Loucy (cell line): ENCODE measurements around the gene MAP2K4.
"Not testable (repeated sequence)": the region's sequence is repeated elsewhere in the genome, so short reads cannot be mapped to it uniquely, and the experiment has no call there.

Experiments used
- H2AFZ ChIP-seq: fragments of 200-600 bp; sonication (generic); 2 replicates; pipeline ENCODE4 v1.6.0; 2016; ENCODE audit warnings: antibody characterized with exemption, mild to moderate bottlenecking, low read length, moderate library complexity
- H3F3A ChIP-seq: fragments of 200-600 bp; 2 replicates; pipeline ENCODE4 v1.6.0; 2016; ENCODE audit warnings: antibody characterized with exemption, low read depth, mild to moderate bottlenecking
- H3K27me3 ChIP-seq: fragments of 200-600 bp; sonication (generic); 2 replicates; pipeline ENCODE4 v1.6.1; 2014; ENCODE audit warnings: low read length, mild to moderate bottlenecking; ENCODE audit not compliant: insufficient read depth, poor library complexity, severe bottlenecking
- H3K36me3 ChIP-seq: fragments of 200-600 bp; sonication (generic); 2 replicates; pipeline ENCODE4 v1.6.1; 2016; ENCODE audit warnings: low read length; ENCODE audit not compliant: insufficient read depth
- H3K4me1 ChIP-seq: fragments of 200-600 bp; sonication (generic); 2 replicates; pipeline ENCODE4 v1.5.1; 2014; ENCODE audit warnings: low read length, mild to moderate bottlenecking; ENCODE audit not compliant: insufficient read depth, poor library complexity, severe bottlenecking
- H3K4me2 ChIP-seq: fragments of 200-600 bp; sonication (generic); 2 replicates; pipeline ENCODE4 v1.6.0; 2014; ENCODE audit warnings: antibody characterized with exemption, low read length, low read depth, mild to moderate bottlenecking; ENCODE audit not compliant: poor library complexity, severe bottlenecking
- H3K4me3 ChIP-seq: fragments of 200-600 bp; sonication (generic); 2 replicates; pipeline ENCODE4 v1.5.1; 2014; ENCODE audit warnings: low read length, mild to moderate bottlenecking, mixed read lengths; ENCODE audit not compliant: poor library complexity, severe bottlenecking
- H3K79me2 ChIP-seq: fragments of 200-600 bp; sonication (generic); 2 replicates; pipeline ENCODE4 v1.6.1; 2014; ENCODE audit warnings: low read length; ENCODE audit not compliant: insufficient read depth
- H3K9ac ChIP-seq: fragments of 200-600 bp; sonication (generic); 2 replicates; pipeline ENCODE4 v1.6.0; 2014; ENCODE audit warnings: mild to moderate bottlenecking, low read depth, low read length, moderate library complexity; ENCODE audit not compliant: poor library complexity, severe bottlenecking
- H3K9me2 ChIP-seq: fragments of 200-600 bp; sonication (generic); replicated peaks from 2 replicates; pipeline ENCODE4 v1.6.1; 2016; ENCODE audit warnings: low read depth, low read length, mixed read lengths
- H3K9me3 ChIP-seq: fragments of 200-600 bp; sonication (generic); 2 replicates; pipeline ENCODE4 v1.6.1; 2014; ENCODE audit warnings: mild to moderate bottlenecking, antibody characterized with exemption, low read length, low read depth; ENCODE audit not compliant: insufficient read depth
- H4K20me1 ChIP-seq: fragments of 200-600 bp; sonication (generic); 2 replicates; pipeline ENCODE4 v1.6.0; 2014; ENCODE audit warnings: antibody characterized with exemption, low read length, mild to moderate bottlenecking; ENCODE audit not compliant: insufficient read depth, poor library complexity, severe bottlenecking
- CTCF ChIP-seq: fragments of 200-600 bp; sonication (generic); conservative IDR thresholded peaks from 2 replicates; pipeline ENCODE4 v1.5.1; 2014; ENCODE audit warnings: mild to moderate bottlenecking, antibody characterized with exemption, low read length
- EZH2phosphoT487 ChIP-seq: fragments of 200-600 bp; IDR thresholded peaks from 2 replicates; pipeline ENCODE4 v1.6.1; 2018; ENCODE audit warnings: antibody characterized with exemption, mild to moderate bottlenecking, moderate library complexity, borderline replicate concordance

The MAP2K4 gene

GRCh38 chr17:12020642-12021622, at the start of gene MAP2K4:
Gene MAP2K4 (plus strand): TSS chr17:12020877. CDS start chr17:12020887, 10 bp downstream.
- Histone ChIP-seq H3K9ac (peak within 1 kb of the TSS; percentile 82), H3K4me3 (peak within 1 kb of the TSS; percentile 84), H4K20me1 (peaks cover 47% of the 10 kb centered on the region), H3K79me2 (peaks cover 48% of the 10 kb centered on the region), H2AFZ (peak within 1 kb of the TSS; percentile 77), H3K4me1 (peaks cover 46% of the 10 kb centered on the region), H3F3A (no peaks in the 10 kb centered on the region), H3K9me3 (no peaks in the 10 kb centered on the region), H3K36me3 (no peaks in the 10 kb centered on the region), H3K9me2 (no peaks in the 10 kb centered on the region), H3K4me2 (peak within 1 kb of the TSS; percentile 94), H3K27me3 (peaks cover 10% of the 10 kb centered on the region)
- TF ChIP-seq EZH2phosphoT487, result no peak
- no peak for TF ChIP-seq CTCF

GRCh38 chr17:11972741-11973140, 47.9 kb upstream of the MAP2K4 start:
- H3K9me2 ChIP-seq, H3K27me3 ChIP-seq, H2AFZ ChIP-seq, H3K9ac ChIP-seq, H3K36me3 ChIP-seq, H3K4me2 ChIP-seq, H3K79me2 ChIP-seq, H3F3A ChIP-seq, H4K20me1 ChIP-seq, H3K4me3 ChIP-seq, H3K9me3 ChIP-seq, H3K4me1 ChIP-seq: not testable (repeated sequence)

GRCh38 chr17:11979795-11980194, 40.9 kb upstream of the MAP2K4 start:
- Histone ChIP-seq H4K20me1 (no peaks in the 10 kb centered on the region), H3K4me2 (no peak overlapping the region), H3K36me3 (peaks cover 27% of the 10 kb centered on the region; the same call in 1 of the 2 replicates), H3K27me3 (no peaks in the 10 kb centered on the region), H3K9ac (no peak overlapping the region), H3K79me2 (no peaks in the 10 kb centered on the region), H3K9me3 (no peaks in the 10 kb centered on the region), H3K4me3 (no peak overlapping the region), H3K4me1 (no peaks in the 10 kb centered on the region), H3K9me2 (no peaks in the 10 kb centered on the region), H2AFZ (no peak overlapping the region), H3F3A (no peaks in the 10 kb centered on the region)
- TF ChIP-seq CTCF, result no peak
- no peak for TF ChIP-seq EZH2phosphoT487
